Measurements from ENCODE around the gene RHOT2. TPM values are rescaled to one million over a fixed set of nuclear protein-coding genes. Genes with fewer than 3 reads are reported as not detected.

Gene RHOT2
- total RNA-seq, 1 donor from 2014 or later, result 73.8 TPM

DNA sequence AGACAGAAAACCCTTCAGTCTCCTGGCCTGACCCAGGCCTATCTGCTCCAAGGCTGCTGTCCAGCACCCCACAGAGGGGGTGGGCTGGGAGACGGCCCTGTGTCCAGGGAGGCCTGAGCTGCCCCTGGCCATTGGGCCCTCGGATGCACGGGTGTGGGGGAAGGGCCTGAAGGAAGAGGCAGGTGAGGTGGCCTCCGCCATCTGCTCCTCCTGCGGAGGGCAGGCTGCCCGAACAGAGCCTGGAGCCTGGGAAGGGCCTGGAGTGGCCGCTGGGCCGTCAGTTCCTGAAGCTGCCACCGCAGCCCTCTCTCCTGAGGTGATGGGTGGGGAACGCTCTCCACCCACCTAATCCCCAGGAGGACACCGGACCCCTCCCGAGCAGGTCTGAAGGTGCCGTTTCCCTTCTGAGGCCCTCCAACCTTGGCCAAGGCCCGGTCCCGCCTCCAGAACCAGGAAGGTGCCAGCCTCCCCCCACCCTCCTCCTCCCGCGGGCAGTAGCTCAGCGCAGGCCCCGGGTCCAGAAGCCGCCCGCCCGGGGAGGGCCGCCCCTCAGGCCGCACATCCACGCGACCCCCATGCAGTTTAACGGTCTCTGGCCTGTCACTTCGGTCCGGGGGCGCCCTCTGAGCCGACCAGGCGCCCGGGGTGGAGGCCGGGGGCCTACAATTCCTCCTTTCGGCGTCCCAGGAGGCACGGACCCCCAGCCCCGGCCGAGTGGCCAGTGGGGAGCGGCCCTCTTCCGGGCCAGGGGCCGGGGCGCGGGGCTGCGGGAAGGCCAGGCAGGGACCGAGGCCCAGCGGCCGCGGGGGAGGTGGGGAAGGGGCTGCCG lies 36.8 kb downstream of the RHOT2 start:
- H3K4me3 ChIP-seq (ENCODE audit: low read depth, low read length), result no peak overlapping the region
- TF ChIP-seq, protein P1, sequence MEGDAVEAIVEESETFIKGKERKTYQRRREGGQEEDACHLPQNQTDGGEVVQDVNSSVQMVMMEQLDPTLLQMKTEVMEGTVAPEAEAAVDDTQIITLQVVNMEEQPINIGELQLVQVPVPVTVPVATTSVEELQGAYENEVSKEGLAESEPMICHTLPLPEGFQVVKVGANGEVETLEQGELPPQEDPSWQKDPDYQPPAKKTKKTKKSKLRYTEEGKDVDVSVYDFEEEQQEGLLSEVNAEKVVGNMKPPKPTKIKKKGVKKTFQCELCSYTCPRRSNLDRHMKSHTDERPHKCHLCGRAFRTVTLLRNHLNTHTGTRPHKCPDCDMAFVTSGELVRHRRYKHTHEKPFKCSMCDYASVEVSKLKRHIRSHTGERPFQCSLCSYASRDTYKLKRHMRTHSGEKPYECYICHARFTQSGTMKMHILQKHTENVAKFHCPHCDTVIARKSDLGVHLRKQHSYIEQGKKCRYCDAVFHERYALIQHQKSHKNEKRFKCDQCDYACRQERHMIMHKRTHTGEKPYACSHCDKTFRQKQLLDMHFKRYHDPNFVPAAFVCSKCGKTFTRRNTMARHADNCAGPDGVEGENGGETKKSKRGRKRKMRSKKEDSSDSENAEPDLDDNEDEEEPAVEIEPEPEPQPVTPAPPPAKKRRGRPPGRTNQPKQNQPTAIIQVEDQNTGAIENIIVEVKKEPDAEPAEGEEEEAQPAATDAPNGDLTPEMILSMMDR (conservative IDR thresholded peaks at IDR 0.05; ENCODE audit: low read depth, low read length), result no peak
- DNase-seq (ENCODE audit: low read depth), result no peak

DNA sequence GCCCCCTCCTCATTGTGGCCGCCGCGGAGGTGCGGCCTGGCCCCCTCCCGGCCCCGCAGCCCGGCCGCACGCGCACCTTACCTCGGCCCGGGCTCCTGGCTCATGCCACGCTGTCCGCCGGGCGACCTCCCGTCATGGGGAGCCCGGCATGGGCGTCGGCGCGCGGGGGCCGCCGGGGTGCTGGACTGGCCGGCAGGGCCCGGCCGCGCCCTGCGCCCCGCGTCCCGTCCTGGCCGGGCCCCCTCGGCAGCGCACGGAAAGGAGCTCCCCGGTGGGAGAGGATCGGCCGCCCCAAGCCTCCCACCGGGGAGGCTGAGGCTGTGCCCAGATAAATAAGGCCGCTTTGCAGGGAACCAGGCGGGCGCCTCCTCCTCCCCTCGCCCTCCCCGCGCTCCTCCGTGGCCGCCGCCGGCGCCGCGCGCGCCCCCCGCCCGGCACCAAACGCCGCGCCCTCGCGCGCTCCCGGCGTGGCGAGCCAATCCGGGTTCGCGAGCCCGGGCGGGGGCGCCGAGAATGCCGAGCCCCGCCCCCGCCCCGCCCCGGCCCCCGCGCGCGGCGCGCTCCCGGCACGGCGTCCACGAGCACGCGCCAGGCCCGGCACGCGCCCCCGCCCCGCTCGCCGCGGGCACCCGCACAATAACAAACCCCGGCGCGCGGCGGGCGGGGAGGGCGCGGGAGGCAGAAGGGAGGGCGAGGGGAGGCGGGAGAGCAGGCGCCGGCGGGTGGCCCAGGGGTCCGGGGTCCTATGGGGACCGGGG lies 37.7 kb downstream of the RHOT2 start, which contains the start of gene FBXL16:
Gene FBXL16, minus strand, starts transcription at position 371 of the 758 bp plus-strand sequence. CDS start 8,396 bp downstream, outside the sequence.
- TF ChIP-seq, protein P1 (conservative IDR thresholded peaks at IDR 0.05; ENCODE audit: low read depth, low read length), result no peak
- H3K4me3 ChIP-seq (ENCODE audit: low read depth, low read length), result no peak within 1 kb of the TSS

DNA sequence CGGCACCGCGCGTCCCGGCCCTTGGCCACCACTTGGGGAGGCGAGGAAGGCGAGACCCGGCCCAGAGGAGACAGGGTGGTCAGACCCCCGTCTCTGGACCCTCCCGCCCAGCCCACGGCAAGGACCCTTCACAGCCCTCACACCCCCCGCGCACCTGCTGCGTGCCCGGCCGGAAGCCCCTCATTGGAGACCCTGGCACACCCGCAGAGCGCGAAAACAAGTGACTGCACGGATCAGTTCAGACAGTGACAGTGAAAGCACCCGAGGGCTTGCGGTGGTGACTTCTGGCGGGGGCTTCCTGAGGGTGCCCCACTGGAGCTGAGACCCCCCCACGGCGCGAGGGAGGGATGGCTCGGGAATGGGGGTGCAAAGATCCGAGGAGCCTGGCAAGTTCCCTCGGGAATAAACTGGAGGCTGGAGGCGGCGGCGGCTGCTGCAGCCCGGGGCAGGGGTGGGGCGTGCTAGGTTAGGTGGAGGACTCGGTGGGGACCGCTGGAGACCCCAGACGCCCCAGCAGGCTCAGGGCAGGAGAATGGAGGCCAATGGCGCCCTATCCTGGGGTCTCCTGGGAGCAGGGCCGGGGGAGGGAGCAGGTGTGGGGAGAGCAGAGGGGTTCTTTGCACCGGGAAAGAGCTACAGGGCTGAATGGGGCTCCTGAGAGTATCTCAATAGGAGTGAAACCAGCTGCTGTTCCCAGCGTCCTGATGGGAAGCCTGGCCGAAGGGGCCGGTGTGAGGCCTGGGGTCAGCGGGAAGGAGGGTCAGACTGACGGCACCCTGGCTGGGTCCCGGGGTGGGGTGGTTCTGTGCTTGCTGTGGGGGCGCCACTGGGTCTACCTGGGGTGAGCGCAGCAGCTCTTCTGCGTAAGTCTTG lies 38.5 kb downstream of the RHOT2 start:
- no peak for DNase-seq (ENCODE audit: low read depth)
- TF ChIP-seq, protein P1 (conservative IDR thresholded peaks at IDR 0.05; ENCODE audit: low read depth, low read length), result no peak
- no peak overlapping the region for H3K4me3 ChIP-seq (ENCODE audit: low read depth, low read length)

More for the DNA sequence above, 37.7 kb downstream of the RHOT2 start, which contains the start of gene FBXL16:
- no peak for DNase-seq (ENCODE audit: low read depth)

DNA sequence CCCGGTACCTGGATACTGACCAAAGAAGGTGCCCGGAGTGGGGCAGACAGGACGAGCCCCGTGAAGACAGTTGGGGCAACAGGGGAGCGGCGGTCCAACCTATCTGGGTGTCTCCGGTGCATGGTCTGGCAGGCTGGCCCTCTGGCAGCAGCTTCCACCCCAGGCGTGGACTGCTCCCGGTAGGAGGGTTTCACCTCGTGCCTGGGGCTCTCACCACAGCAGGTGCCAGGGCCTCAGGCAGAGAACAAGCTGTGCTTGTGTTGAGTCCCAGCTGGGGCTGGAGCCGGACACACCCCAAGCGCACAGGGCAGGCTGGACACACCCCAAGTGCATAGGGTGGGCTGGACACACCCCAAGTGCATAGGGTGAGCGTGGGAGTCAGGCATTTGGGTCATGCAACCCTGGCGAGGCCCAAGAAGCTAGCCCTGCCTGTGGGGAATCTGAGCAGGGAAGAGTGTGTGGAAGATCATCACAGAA lies 39.2 kb downstream of the RHOT2 start:
- H3K4me3 ChIP-seq (ENCODE audit: low read depth, low read length), result no peak overlapping the region
- TF ChIP-seq, protein P1 (conservative IDR thresholded peaks at IDR 0.05; ENCODE audit: low read depth, low read length), result no peak
- DNase-seq (ENCODE audit: low read depth), result no peak

DNA sequence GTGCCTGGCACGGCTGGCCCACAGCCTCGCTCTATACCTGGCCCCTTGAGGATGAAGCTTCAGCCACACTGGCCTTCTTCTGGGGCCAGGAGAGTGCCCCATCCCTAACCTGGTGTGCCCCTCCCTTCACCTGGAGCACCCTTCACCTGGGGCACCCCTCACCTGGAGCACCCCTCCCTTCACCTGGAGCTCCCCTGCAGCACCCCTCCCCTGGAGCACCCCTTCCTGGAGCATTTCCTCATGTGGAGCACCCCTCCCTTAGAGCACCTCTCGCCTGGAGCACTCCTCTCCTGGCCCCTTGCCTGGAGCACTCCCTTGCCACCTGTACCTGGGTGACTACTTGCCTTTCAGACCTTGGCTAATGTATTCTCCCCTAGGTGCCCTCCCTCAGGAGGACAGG lies 40.1 kb downstream of the RHOT2 start:
- H3K4me3 ChIP-seq (ENCODE audit: low read depth, low read length), result no peak overlapping the region
- TF ChIP-seq, protein P1 (conservative IDR thresholded peaks at IDR 0.05; ENCODE audit: low read depth, low read length), result no peak
- DNase-seq (ENCODE audit: low read depth), result no peak

DNA sequence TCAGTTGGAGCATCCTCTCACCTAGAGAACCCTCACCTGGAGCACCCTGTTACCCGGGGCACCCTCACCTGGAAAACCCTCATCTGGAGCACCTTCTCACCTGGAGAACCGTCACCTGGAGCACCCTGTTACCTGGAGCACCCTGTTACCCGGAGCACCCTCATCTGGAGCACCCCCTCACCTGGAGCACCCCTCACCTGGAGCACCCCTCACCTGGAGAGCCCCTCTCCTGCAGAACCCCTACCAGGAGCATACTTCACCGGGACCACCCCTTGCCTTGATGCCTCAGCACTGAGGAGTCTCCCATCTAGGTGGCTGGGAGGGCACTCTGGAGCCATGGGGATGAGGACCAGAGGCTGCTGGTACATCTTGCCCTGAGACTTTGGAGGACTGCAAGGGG lies 41.0 kb downstream of the RHOT2 start:
- no peak for DNase-seq (ENCODE audit: low read depth)
- TF ChIP-seq, protein P1 (conservative IDR thresholded peaks at IDR 0.05; ENCODE audit: low read depth, low read length), result no peak
- H3K4me3 ChIP-seq (ENCODE audit: low read depth, low read length), result no peak overlapping the region

Data from epithelial cell of proximal tubule (primary cell).